ENCODE measurements around the gene TESK2.
"Not testable (repeated sequence)": the region's sequence is repeated elsewhere in the genome, so short reads cannot be mapped to it uniquely, and the experiment has no call there.

The TESK2 gene

GRCh38 chr1:45490626-45491486 lies at the start of gene TESK2:
Gene TESK2 (minus strand): TSS chr1:45491163. CDS start chr1:45457785, 33,378 bp downstream.
- peak; percentile 98 to 99 for DNase-seq

- DNase-seq, result no peak
Measured at GRCh38 chr1:45536886-45537285, 45.9 kb upstream of the TESK2 start.

GRCh38 chr1:45535988-45536766 lies 45.2 kb upstream of the TESK2 start:
- no peak for DNase-seq

GRCh38 chr1:45531873-45532272 lies 40.9 kb upstream of the TESK2 start:
- DNase-seq, result peak; percentile 9 to 40

GRCh38 chr1:45530632-45531135 lies 39.7 kb upstream of the TESK2 start:
- DNase-seq, result no peak

GRCh38 chr1:45526135-45526644 lies 35.2 kb upstream of the TESK2 start:
- DNase-seq, result no peak

- not testable (repeated sequence) for DNase-seq
Measured at GRCh38 chr1:45523975-45524374, 33.0 kb upstream of the TESK2 start.

- not testable (repeated sequence) for DNase-seq
Measured at GRCh38 chr1:45523516-45523915, 32.6 kb upstream of the TESK2 start.

GRCh38 chr1:45522324-45523104 lies 31.6 kb upstream of the TESK2 start:
- no peak for DNase-seq

GRCh38 chr1:45521413-45522323 lies 30.7 kb upstream of the TESK2 start, which contains the start of gene PRDX1:
Gene PRDX1 (minus strand): TSS chr1:45521884. CDS start chr1:45519043, 2,841 bp downstream.
- DNase-seq, result peak; percentile 96 to 100

- not testable (repeated sequence) for DNase-seq
Measured at GRCh38 chr1:45519774-45520173, 28.8 kb upstream of the TESK2 start.

GRCh38 chr1:45518910-45519309 lies 27.9 kb upstream of the TESK2 start:
- no peak for DNase-seq

- DNase-seq, result not testable (repeated sequence)
Measured at GRCh38 chr1:45518366-45518765, 27.4 kb upstream of the TESK2 start.

GRCh38 chr1:45516465-45516864 lies 25.5 kb upstream of the TESK2 start:
- no peak for DNase-seq

- DNase-seq, result no peak
Measured at GRCh38 chr1:45516036-45516435, 25.1 kb upstream of the TESK2 start.

- DNase-seq, result not testable (repeated sequence)
Measured at GRCh38 chr1:45513532-45514260, 22.7 kb upstream of the TESK2 start.

- peak; percentile 74 to 83 for DNase-seq
Measured at GRCh38 chr1:45512641-45513054, 21.7 kb upstream of the TESK2 start.

GRCh38 chr1:45510972-45511527 lies 20.1 kb upstream of the TESK2 start:
- no peak for DNase-seq

- DNase-seq, result no peak
Measured at GRCh38 chr1:45510036-45510971, 19.3 kb upstream of the TESK2 start.

Measured in inflammatory macrophage treated with lipopolysaccharide for 1 hour (primary cell).